Neuronal stem cell (in vitro differentiated cells): ENCODE results near the gene PIK3AP1. TPM values are rescaled to one million over a fixed set of nuclear protein-coding genes. Genes with fewer than 3 reads are reported as not detected.
A peak's percentile ranks its signal among the peaks of the same experiment; 100 is the strongest.

ENCODE experiments used
- DNase-seq: peaks from one replicate; pipeline ENCODE4 v3.0.0-alpha.2; 2013; ENCODE audit warnings: low spot score
- H2AFZ ChIP-seq: one replicate; pipeline ENCODE4 v1.6.1; 2013; ENCODE audit warnings: mild to moderate bottlenecking, low read length, inconsistent platforms
- H2AK5ac ChIP-seq: 2 replicates; pipeline ENCODE4 v1.6.1; 2013; ENCODE audit warnings: low read depth, mild to moderate bottlenecking, inconsistent platforms, low read length, moderate library complexity, mixed read lengths
- H2BK120ac ChIP-seq: 2 replicates; pipeline ENCODE4 v1.6.1; 2013; ENCODE audit warnings: low read depth, mild to moderate bottlenecking, inconsistent platforms, low read length, moderate library complexity, mixed read lengths
- H2BK12ac ChIP-seq: one replicate; pipeline ENCODE4 v1.6.1; 2013; ENCODE audit warnings: low read length, inconsistent platforms
- H2BK15ac ChIP-seq: 2 replicates; pipeline ENCODE4 v1.6.1; 2013; ENCODE audit warnings: mild to moderate bottlenecking, low read length, inconsistent platforms, mixed read lengths
- H2BK5ac ChIP-seq: one replicate; pipeline ENCODE4 v1.6.1; 2013; ENCODE audit warnings: inconsistent platforms, mild to moderate bottlenecking, low read length, moderate library complexity
- H3K14ac ChIP-seq: one replicate; pipeline ENCODE4 v1.6.1; 2013; ENCODE audit warnings: low read length, inconsistent platforms
- H3K18ac ChIP-seq: 2 replicates; pipeline ENCODE4 v1.6.1; 2013; ENCODE audit warnings: low read length, inconsistent platforms
- H3K23ac ChIP-seq: 2 replicates; pipeline ENCODE4 v1.6.1; 2013; ENCODE audit warnings: low read depth, mild to moderate bottlenecking, mixed read lengths, low read length, inconsistent platforms; ENCODE audit not compliant: poor library complexity
- H3K27ac ChIP-seq: replicated peaks from 3 replicates; pipeline ENCODE4 v1.5.1; 2013; ENCODE audit warnings: low read length, inconsistent platforms
- H3K27me3 ChIP-seq, 3 experiments: 2 replicates each; pipeline ENCODE4 v1.6.1; 2013; ENCODE audit warnings: low read length in 3 of 3, mild to moderate bottlenecking in 2 of 3, inconsistent platforms in 1 of 3, low read depth in 1 of 3, mixed read lengths in 1 of 3, moderate library complexity in 1 of 3; ENCODE audit not compliant: control insufficient read depth in 3 of 3, insufficient read depth in 3 of 3
- H3K36me3 ChIP-seq, 2 donors: replicated peaks in 1 of 2; 2 replicates each; pipeline ENCODE4 v1.6.1; 2013; ENCODE audit warnings: low read length in 2 of 2; ENCODE audit not compliant: control insufficient read depth in 2 of 2, insufficient read depth in 2 of 2
- H3K4ac ChIP-seq: 2 replicates; pipeline ENCODE4 v1.6.1; 2013; ENCODE audit warnings: inconsistent platforms, mild to moderate bottlenecking, low read length, moderate library complexity
- H3K4me1 ChIP-seq, 2 donors: 1 replicate in 1 of 2; 2 replicates in 1 of 2; pipeline ENCODE4 v1.6.1; 2013; ENCODE audit warnings: low read length in 2 of 2, low read depth in 1 of 2; ENCODE audit not compliant: control insufficient read depth in 2 of 2, insufficient read depth in 1 of 2
- H3K4me2 ChIP-seq: one replicate; pipeline ENCODE4 v1.6.1; 2013; ENCODE audit warnings: mild to moderate bottlenecking, low read length, inconsistent platforms; ENCODE audit not compliant: insufficient read depth, poor library complexity, severe bottlenecking
- H3K4me3 ChIP-seq, 2 donors: 2 replicates each; pipeline ENCODE4 v1.5.1; 2013; ENCODE audit warnings: low read length in 2 of 2, mild to moderate bottlenecking in 2 of 2, inconsistent platforms in 1 of 2, moderate library complexity in 1 of 2
- H3K79me1 ChIP-seq: one replicate; pipeline ENCODE4 v1.6.1; 2013; ENCODE audit warnings: low read depth, mild to moderate bottlenecking, inconsistent platforms, low read length, moderate library complexity
- H3K9ac ChIP-seq: one replicate; pipeline ENCODE4 v1.6.1; 2013; ENCODE audit warnings: mild to moderate bottlenecking, low read depth, low read length, inconsistent platforms; ENCODE audit not compliant: poor library complexity
- H3K9me3 ChIP-seq, 2 donors: replicated peaks in 1 of 2; 2 replicates each; pipeline versions ENCODE3 to v1.6.1; 2013; ENCODE audit warnings: low read length in 2 of 2, mild to moderate bottlenecking in 2 of 2, inconsistent platforms in 1 of 2, low read depth in 1 of 2, mixed read lengths in 1 of 2, moderate library complexity in 1 of 2; ENCODE audit not compliant: control insufficient read depth in 2 of 2, insufficient read depth in 1 of 2
- H4K8ac ChIP-seq: one replicate; pipeline ENCODE4 v1.6.1; 2013; ENCODE audit warnings: low read depth, mild to moderate bottlenecking, inconsistent platforms, low read length, moderate library complexity
- H4K91ac ChIP-seq: one replicate; pipeline ENCODE4 v1.6.1; 2013; ENCODE audit warnings: low read length, low read depth, mild to moderate bottlenecking, inconsistent platforms; ENCODE audit not compliant: poor library complexity
- WGBS, 2 donors: extraction: QIAGEN DNeasy Blood & Tissue Kit; methylation state at CpG; one replicate each; pipeline ENCODE4 v1.1.7; 2013; ENCODE audit warnings: missing lambda C conversion rate in 2 of 2, mixed read lengths in 1 of 2; ENCODE audit not compliant: insufficient read length in 2 of 2, insufficient replicate concordance in 1 of 2; ENCODE audit errors: extremely low coverage in 2 of 2; 5-methylcytosine and 5-hydroxymethylcytosine counted together
- polyA plus RNA-seq, 2 experiments: library from polyadenylated mRNA; stranded (reverse); fragments of 200-250 nt; gene quantifications; one replicate each; pipeline ENCODE4 v1.2.3, GENCODE V29; 2013

Gene PIK3AP1
- 0.68 TPM for polyA plus RNA-seq (2013, experiment 1 of 2)
- 0.73 TPM for polyA plus RNA-seq (2013, experiment 2 of 2)

GRCh38 chr10:96720422-96721206 lies at the start of gene PIK3AP1:
Gene PIK3AP1, minus strand, starts transcription at chr10:96720514. Its CDS starts 120 bp downstream, at chr10:96720394.
- no CpG with 5 or more reads among the region's 52 CpGs for WGBS, 2 donors
- Histone ChIP-seq H3K9me3 (no peaks in the 10 kb centered on the region), H3K4me1 (peaks cover 0 to 3% of the 10 kb centered on the region in 2 donors), H3K4me3 (peak within 1 kb of the TSS; percentile 41 to 78), H2BK120ac (peak within 1 kb of the TSS; percentile 85), H3K4me2 (peak within 1 kb of the TSS; percentile 98), H2AK5ac (peak within 1 kb of the TSS; percentile 10), H3K4ac (no peak within 1 kb of the TSS), H2BK12ac (no peak within 1 kb of the TSS), H4K8ac (no peak within 1 kb of the TSS), H4K91ac (no peak within 1 kb of the TSS), H3K14ac (no peak within 1 kb of the TSS), H3K18ac (peak within 1 kb of the TSS; percentile 92), H3K79me1 (no peaks in the 10 kb centered on the region), H2BK5ac (no peak within 1 kb of the TSS), H3K36me3 (no peaks in the 10 kb centered on the region), H3K23ac (peak within 1 kb of the TSS; percentile 37), H2AFZ (peak within 1 kb of the TSS; percentile 98), H2BK15ac (peak within 1 kb of the TSS; percentile 90), H3K27me3 (peaks cover 0 to 71% (median 0%) of the 10 kb centered on the region in 3 experiments), H3K27ac (no peak within 1 kb of the TSS), H3K9ac (peak within 1 kb of the TSS; percentile 83)
- DNase-seq, result peak; percentile 30

- H4K91ac ChIP-seq, result no peak overlapping the region
- no peaks in the 10 kb centered on the region for H3K27me3 ChIP-seq
- H2BK15ac ChIP-seq, result no peak overlapping the region
- peaks cover 0 to 6% of the 10 kb centered on the region in 2 donors for H3K9me3 ChIP-seq
- H2AFZ ChIP-seq, result no peak overlapping the region
- H4K8ac ChIP-seq, result no peak overlapping the region
- no peak overlapping the region for H2BK120ac ChIP-seq
- H2AK5ac ChIP-seq, result no peak overlapping the region
- H3K9ac ChIP-seq, result no peak overlapping the region
- H3K4me3 ChIP-seq, result no peak overlapping the region
- H3K79me1 ChIP-seq, result no peaks in the 10 kb centered on the region
- H3K14ac ChIP-seq, result no peak overlapping the region
- no peaks in the 10 kb centered on the region for H3K4me1 ChIP-seq
- H3K27ac ChIP-seq, result no peak overlapping the region
- H3K23ac ChIP-seq, result no peak overlapping the region
- H3K36me3 ChIP-seq, result no peaks in the 10 kb centered on the region
- no peak for DNase-seq
- H3K4me2 ChIP-seq, result no peak overlapping the region
- H3K4ac ChIP-seq, result no peak overlapping the region
- no peak overlapping the region for H2BK12ac ChIP-seq
- WGBS, 2 donors, result no CpG with 5 or more reads among the region's 11 CpGs
- no peak overlapping the region for H3K18ac ChIP-seq
- H2BK5ac ChIP-seq, result no peak overlapping the region
These were observed 47.8 kb upstream of the PIK3AP1 start for GRCh38 chr10:96768136-96768535.

- no peak overlapping the region for H4K91ac ChIP-seq
- WGBS, 2 donors, result no CpG with 5 or more reads among the region's 2 CpGs
- H4K8ac ChIP-seq, result no peak overlapping the region
- H3K4ac ChIP-seq, result no peak overlapping the region
- H2BK15ac ChIP-seq, result no peak overlapping the region
- H3K4me2 ChIP-seq, result no peak overlapping the region
- no peak overlapping the region for H3K23ac ChIP-seq
- no peak for DNase-seq
- no peaks in the 10 kb centered on the region for H3K4me1 ChIP-seq
- H3K9ac ChIP-seq, result no peak overlapping the region
- H3K36me3 ChIP-seq, result no peaks in the 10 kb centered on the region
- no peaks in the 10 kb centered on the region for H3K27me3 ChIP-seq
- H3K14ac ChIP-seq, result no peak overlapping the region
- H3K27ac ChIP-seq, result no peak overlapping the region
- peaks cover 0 to 4% of the 10 kb centered on the region in 2 donors for H3K9me3 ChIP-seq
- no peak overlapping the region for H2BK5ac ChIP-seq
- no peaks in the 10 kb centered on the region for H3K79me1 ChIP-seq
- H3K4me3 ChIP-seq, result no peak overlapping the region
- H3K18ac ChIP-seq, result no peak overlapping the region
- H2AFZ ChIP-seq, result no peak overlapping the region
- no peak overlapping the region for H2AK5ac ChIP-seq
- no peak overlapping the region for H2BK12ac ChIP-seq
- H2BK120ac ChIP-seq, result no peak overlapping the region
These were observed 47.3 kb upstream of the PIK3AP1 start for GRCh38 chr10:96767611-96768010.

DNA sequence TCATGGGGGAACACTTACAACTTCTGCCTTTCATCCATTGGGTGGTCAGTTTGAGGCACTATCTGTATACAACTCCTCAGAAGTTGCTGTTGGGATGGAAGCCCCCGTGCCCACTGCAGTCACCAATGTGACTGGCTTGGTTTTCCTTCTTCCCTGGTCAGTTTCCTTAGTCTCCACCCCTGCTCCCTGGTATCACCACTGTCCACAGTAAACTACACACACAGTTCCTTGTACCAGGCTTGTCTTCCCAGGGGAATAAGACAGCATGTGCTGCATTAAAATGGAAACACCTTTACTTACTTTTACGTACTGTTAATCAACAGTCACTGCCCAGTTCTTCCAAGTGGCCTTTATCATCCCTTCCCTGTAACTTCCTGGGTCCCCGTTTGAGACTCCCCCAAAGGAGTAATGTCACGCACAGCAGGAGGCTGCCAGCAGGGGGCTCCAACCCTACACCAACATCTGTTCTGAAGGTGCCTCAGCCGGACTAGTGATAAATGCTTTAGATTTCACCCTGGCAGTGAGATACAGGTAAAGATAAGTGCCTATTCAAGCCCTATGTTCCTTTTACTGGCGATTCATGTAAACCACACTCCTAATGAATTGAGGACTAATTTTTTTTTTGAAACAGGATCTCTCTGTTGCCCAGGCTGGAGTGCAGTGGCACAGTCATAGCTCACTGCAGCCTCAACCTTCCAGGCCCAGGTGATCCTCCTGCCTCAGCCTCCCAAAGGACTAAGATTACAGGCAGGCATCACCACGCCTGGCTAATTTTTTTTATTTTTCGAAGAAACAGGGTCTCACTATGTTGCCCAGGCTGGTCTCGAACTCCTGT lies 45.3 kb upstream of the PIK3AP1 start:
- Histone ChIP-seq H4K8ac (no peak overlapping the region), H3K4me2 (no peak overlapping the region), H3K23ac (no peak overlapping the region), H3K9me3 (no peaks in the 10 kb centered on the region), H3K4ac (no peak overlapping the region), H2AK5ac (no peak overlapping the region), H3K4me1 (no peaks in the 10 kb centered on the region), H2BK15ac (no peak overlapping the region), H4K91ac (no peak overlapping the region), H3K79me1 (no peaks in the 10 kb centered on the region), H3K4me3 (peak overlapping the region in 1 of 2 donors; percentile 14), H2BK12ac (no peak overlapping the region), H3K14ac (no peak overlapping the region), H3K27ac (no peak overlapping the region), H3K36me3 (no peaks in the 10 kb centered on the region), H2BK120ac (no peak overlapping the region), H3K27me3 (no peaks in the 10 kb centered on the region), H3K18ac (no peak overlapping the region), H3K9ac (no peak overlapping the region), H2BK5ac (no peak overlapping the region), H2AFZ (no peak overlapping the region)
- no peak for DNase-seq
- no CpG with 5 or more reads among the region's 9 CpGs for WGBS, 2 donors
